Neural cell (in vitro differentiated cells): ENCODE results near the gene GPS1. TPM values are rescaled to one million over a fixed set of nuclear protein-coding genes. Genes with fewer than 3 reads are reported as not detected.

Experiments used
- H2AFZ ChIP-seq: fragments of 200-600, 300-800 bp; sonication (generic), shearing (Covaris generic); 2 replicates; pipeline ENCODE4 v1.6.0; 2014; ENCODE audit warnings: low read depth, mild to moderate bottlenecking, antibody characterized with exemption, low read length, moderate library complexity
- H3F3A ChIP-seq: fragments of 200-600 bp; shearing (Covaris generic); 2 replicates; pipeline ENCODE4 v1.6.1; 2016; ENCODE audit warnings: mild to moderate bottlenecking, moderate library complexity, mixed read lengths, antibody characterized with exemption, low read length; ENCODE audit not compliant: insufficient read depth, poor library complexity, severe bottlenecking
- H3K27ac ChIP-seq: fragments of 200-600, 300-800 bp; sonication (generic), shearing (Covaris generic); 2 replicates; pipeline ENCODE4 v1.5.1; 2014; ENCODE audit warnings: mild to moderate bottlenecking, low read length, moderate library complexity
- H3K27me3 ChIP-seq: fragments of 300-800, 200-600 bp; sonication (generic), shearing (Covaris generic); 2 replicates; pipeline ENCODE4 v1.6.0; 2014; ENCODE audit warnings: mild to moderate bottlenecking, low read depth, low read length, moderate library complexity; ENCODE audit not compliant: insufficient read depth
- H3K36me3 ChIP-seq: fragments of 300-800, 200-600 bp; sonication (generic), shearing (Covaris generic); 2 replicates; pipeline ENCODE4 v1.5.1; 2014; ENCODE audit warnings: mild to moderate bottlenecking, antibody characterized with exemption, low read length, moderate library complexity; ENCODE audit not compliant: insufficient read depth
- H3K4me2 ChIP-seq: fragments of 300-800, 200-600 bp; sonication (generic), shearing (Covaris generic); 2 replicates; pipeline ENCODE4 v1.6.0; 2014; ENCODE audit warnings: mild to moderate bottlenecking, low read length
- H3K4me3 ChIP-seq: fragments of 300-800, 200-600 bp; sonication (generic), shearing (Covaris generic); 2 replicates; pipeline ENCODE4 v1.5.1; 2014; ENCODE audit warnings: mild to moderate bottlenecking, low read length, moderate library complexity
- H3K79me2 ChIP-seq: fragments of 200-600 bp; shearing (Covaris generic); replicated peaks from 2 replicates; pipeline ENCODE4 v1.6.0; 2014; ENCODE audit warnings: mild to moderate bottlenecking, low read length, moderate library complexity; ENCODE audit not compliant: insufficient read depth
- H3K9ac ChIP-seq: fragments of 300-800, 200-600 bp; sonication (generic), shearing (Covaris generic); 2 replicates; pipeline ENCODE4 v1.6.1; 2016; ENCODE audit warnings: mild to moderate bottlenecking, low read length, mixed read lengths
- H3K9me2 ChIP-seq: fragments of 200-600 bp; shearing (Covaris generic); 2 replicates; pipeline ENCODE4 v1.6.1; 2016; ENCODE audit warnings: mild to moderate bottlenecking, low read length, mixed read lengths; ENCODE audit not compliant: insufficient read depth
- H3K9me3 ChIP-seq: fragments of 200-600, 300-800 bp; sonication (generic), shearing (Covaris generic); 2 replicates; pipeline ENCODE4 v1.6.1; 2016; ENCODE audit warnings: mild to moderate bottlenecking, mixed run types, low read length, moderate library complexity, mixed read lengths
- H4K20me1 ChIP-seq: fragments of 200-600 bp; shearing (Covaris generic); 2 replicates; pipeline ENCODE4 v1.6.1; 2016; ENCODE audit warnings: mild to moderate bottlenecking, mixed run types; ENCODE audit not compliant: insufficient read depth
- CTCF ChIP-seq: fragments of 450-650 bp; IDR thresholded peaks from 2 replicates; pipeline ENCODE4 v1.5.1; 2014; ENCODE audit warnings: antibody characterized with exemption, mild to moderate bottlenecking, moderate library complexity; ENCODE audit not compliant: poor library complexity, severe bottlenecking
- EP300 ChIP-seq: fragments of 450-650 bp; conservative IDR thresholded peaks from 2 replicates; pipeline ENCODE4 v1.6.1; 2014; ENCODE audit warnings: antibody characterized with exemption, mild to moderate bottlenecking, moderate library complexity; ENCODE audit not compliant: poor library complexity, severe bottlenecking
- EZH2 ChIP-seq: fragments of 200-600, 300-800 bp; shearing (Covaris generic), sonication (generic); IDR thresholded peaks from 2 replicates; pipeline ENCODE4 v1.6.1; 2014; ENCODE audit warnings: antibody characterized with exemption, low read length, borderline replicate concordance, mild to moderate bottlenecking; ENCODE audit not compliant: insufficient read depth, poor library complexity, severe bottlenecking
- MXI1 ChIP-seq: fragments of 450-650 bp; conservative IDR thresholded peaks from 2 replicates; pipeline ENCODE4 v1.6.1; 2014; ENCODE audit warnings: antibody characterized with exemption, mild to moderate bottlenecking; ENCODE audit not compliant: poor library complexity, severe bottlenecking
- POLR2AphosphoS5 ChIP-seq: IDR thresholded peaks from 2 replicates; pipeline ENCODE4 v1.6.1; 2012
- RAD21 ChIP-seq: fragments of 450-650 bp; conservative IDR thresholded peaks from 2 replicates; pipeline ENCODE4 v1.6.1; 2014; ENCODE audit warnings: antibody characterized with exemption, mild to moderate bottlenecking, moderate library complexity
- REST ChIP-seq: IDR thresholded peaks from 2 replicates; pipeline ENCODE4 v1.6.1; 2012; ENCODE audit warnings: borderline replicate concordance
- SMC3 ChIP-seq: fragments of 450-650 bp; conservative IDR thresholded peaks from 2 replicates; pipeline ENCODE4 v1.6.1; 2014; ENCODE audit warnings: antibody characterized with exemption, mild to moderate bottlenecking, moderate library complexity; ENCODE audit not compliant: poor library complexity
- TAF1 ChIP-seq: IDR thresholded peaks from 2 replicates; pipeline ENCODE4 v1.6.1; 2012; ENCODE audit warnings: low read depth
- polyA plus RNA-seq: library from polyadenylated mRNA; depleted of rRNA; stranded (reverse); fragments of >200 nt; gene quantifications from 2 replicates; pipeline ENCODE4 v1.2.3, GENCODE V29; 2014

The GPS1 gene
- polyA plus RNA-seq, 1 donor from 2014 or later = 170 TPM

DNA sequence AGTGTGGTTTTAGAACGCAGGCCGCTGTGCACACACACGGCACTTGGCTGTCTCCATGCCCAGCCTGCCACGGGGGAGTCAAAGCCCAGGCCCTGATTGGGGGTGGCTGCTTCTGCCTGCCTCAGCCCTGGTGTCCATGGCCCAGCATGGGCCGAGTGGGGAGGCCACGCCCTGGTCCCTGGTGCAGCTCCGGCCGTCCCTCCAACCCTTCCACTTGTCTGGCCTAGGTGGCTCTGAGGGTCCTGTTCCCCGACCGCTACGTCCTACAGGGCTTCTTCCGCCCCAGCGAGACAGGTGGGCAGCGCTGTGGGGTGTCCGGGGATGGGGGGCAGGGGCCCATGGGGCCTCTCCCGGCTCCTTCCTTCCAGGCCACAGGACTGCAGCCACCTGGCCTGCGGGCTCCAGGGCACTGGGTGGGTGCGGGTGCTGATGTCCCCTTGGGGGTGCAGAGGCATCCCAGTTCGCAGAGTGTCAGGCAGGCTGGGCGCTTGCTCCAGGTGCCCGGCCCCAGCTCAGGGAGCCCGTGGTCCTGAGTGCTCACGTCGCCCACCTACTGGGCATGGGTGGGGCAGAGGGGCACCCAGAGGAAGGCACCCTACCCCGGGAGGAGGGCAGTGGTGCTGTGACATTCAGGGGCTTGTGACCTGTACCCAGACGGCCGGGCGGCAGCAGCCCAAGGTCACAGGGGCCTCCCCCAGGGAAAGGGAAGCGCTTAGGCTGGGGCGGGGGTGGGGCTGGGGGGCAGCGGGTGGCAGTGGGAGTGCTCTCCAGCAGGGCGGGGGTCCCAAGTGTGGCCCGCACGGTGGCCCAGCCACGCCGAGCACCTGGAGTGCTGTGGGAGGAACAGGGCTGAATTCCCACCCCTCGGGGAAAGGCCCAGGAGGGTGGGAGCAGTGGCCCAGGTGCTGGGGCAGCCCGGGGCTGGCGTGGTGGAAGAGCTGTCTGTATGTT, 40.8 kb upstream of the GPS1 start:
- H2AFZ ChIP-seq = no peak overlapping the region
- no peak overlapping the region for H3K4me3 ChIP-seq
- H4K20me1 ChIP-seq = no peaks in the 10 kb centered on the region
- no peak overlapping the region for H3K9ac ChIP-seq
- H3F3A ChIP-seq = no peaks in the 10 kb centered on the region
- no peak overlapping the region for H3K4me2 ChIP-seq
- H3K9me2 ChIP-seq = no peaks in the 10 kb centered on the region
- no peak overlapping the region for H3K27ac ChIP-seq
- no peaks in the 10 kb centered on the region for H3K27me3 ChIP-seq
- TF ChIP-seq EZH2 (no peak), REST (no peak), POLR2AphosphoS5 (no peak), CTCF (no peak), MXI1 (no peak), RAD21 (no peak), TAF1 (no peak), SMC3 (no peak), EP300 (no peak)
- no peaks in the 10 kb centered on the region for H3K9me3 ChIP-seq
- no peaks in the 10 kb centered on the region for H3K36me3 ChIP-seq
- no peaks in the 10 kb centered on the region for H3K79me2 ChIP-seq

GRCh38 chr17:82011617-82012187, 40.0 kb upstream of the GPS1 start:
- no peak for TF ChIP-seq MXI1
- TF ChIP-seq TAF1 = no peak
- no peak for TF ChIP-seq RAD21
- no peak for TF ChIP-seq CTCF
- no peaks in the 10 kb centered on the region for H3F3A ChIP-seq
- no peak overlapping the region for H2AFZ ChIP-seq
- H3K9me2 ChIP-seq = no peaks in the 10 kb centered on the region
- no peaks in the 10 kb centered on the region for H3K36me3 ChIP-seq
- no peak overlapping the region for H3K4me3 ChIP-seq
- H3K79me2 ChIP-seq = no peaks in the 10 kb centered on the region
- no peaks in the 10 kb centered on the region for H3K27me3 ChIP-seq
- no peak overlapping the region for H3K4me2 ChIP-seq
- no peak overlapping the region for H3K9ac ChIP-seq
- H3K27ac ChIP-seq = no peak overlapping the region
- no peaks in the 10 kb centered on the region for H4K20me1 ChIP-seq
- H3K9me3 ChIP-seq = no peaks in the 10 kb centered on the region
